Activated naive CD4-positive, alpha-beta T cell (primary cell): ENCODE results near the gene ANKRD23.

Source experiments
- DNase-seq, 4 experiments: peaks; one replicate each; lab custom pipeline; 2025; lab: John Stamatoyannopoulos, UW

The ANKRD23 gene

DNA sequence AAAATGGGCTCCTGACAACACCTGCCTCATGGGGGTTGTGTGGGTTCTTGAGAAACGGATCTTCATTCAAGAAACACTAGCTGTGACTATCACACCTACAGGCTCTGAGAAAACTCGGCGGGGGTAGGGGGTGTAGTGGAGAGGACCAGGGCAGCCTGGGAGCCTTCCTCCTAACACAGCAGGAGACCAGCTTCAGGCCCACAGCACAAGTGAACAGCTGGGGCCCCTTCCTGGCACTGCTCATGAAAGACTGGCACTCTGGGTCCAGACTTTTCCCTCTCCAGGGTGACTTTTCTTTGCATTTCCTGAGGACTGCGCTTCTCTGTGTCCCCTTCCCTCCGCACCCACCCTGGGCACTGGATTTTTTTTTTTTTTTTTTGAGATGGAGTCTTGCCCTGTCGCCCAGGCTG lies 33.2 kb upstream of the ANKRD23 start:
- DNase-seq = no peak

DNA sequence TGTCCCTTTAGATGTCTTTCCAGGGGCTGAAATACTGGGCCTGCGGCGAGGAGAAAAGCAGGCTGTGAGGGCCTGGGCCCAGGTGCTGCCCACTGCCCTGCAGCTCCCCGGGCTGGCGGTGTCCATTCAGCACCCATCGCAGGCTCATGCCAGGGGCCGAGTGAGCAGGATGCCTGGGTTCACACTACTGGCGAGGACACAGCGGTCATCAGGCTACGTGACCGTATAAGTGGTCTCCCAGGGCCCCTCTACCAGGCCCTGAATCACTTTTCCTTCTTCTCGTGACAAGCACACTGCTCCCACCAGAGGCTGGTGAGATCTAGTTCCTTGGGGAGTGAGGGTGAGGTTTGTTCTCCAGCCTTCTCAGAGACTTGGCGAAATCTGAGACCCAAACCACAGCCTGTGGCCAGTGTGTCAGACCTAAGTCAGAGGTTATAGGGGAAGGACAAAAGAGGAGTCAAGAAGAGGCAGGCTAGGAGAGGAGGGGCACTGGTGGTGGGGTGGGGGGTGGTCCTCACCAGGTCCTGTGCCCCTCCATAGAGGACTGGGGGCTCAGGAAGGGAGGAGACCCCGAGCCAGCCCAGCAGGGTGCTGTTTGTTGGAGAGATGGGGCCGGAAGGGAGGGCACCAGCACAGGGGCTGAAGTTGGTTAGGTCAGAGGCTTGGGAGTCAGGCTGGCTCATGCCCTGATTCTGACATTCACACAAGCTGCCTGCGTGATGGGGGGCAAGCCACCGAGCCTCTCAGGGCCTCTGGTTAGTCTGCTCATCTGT lies 32.6 kb upstream of the ANKRD23 start:
- no peak for DNase-seq

DNA sequence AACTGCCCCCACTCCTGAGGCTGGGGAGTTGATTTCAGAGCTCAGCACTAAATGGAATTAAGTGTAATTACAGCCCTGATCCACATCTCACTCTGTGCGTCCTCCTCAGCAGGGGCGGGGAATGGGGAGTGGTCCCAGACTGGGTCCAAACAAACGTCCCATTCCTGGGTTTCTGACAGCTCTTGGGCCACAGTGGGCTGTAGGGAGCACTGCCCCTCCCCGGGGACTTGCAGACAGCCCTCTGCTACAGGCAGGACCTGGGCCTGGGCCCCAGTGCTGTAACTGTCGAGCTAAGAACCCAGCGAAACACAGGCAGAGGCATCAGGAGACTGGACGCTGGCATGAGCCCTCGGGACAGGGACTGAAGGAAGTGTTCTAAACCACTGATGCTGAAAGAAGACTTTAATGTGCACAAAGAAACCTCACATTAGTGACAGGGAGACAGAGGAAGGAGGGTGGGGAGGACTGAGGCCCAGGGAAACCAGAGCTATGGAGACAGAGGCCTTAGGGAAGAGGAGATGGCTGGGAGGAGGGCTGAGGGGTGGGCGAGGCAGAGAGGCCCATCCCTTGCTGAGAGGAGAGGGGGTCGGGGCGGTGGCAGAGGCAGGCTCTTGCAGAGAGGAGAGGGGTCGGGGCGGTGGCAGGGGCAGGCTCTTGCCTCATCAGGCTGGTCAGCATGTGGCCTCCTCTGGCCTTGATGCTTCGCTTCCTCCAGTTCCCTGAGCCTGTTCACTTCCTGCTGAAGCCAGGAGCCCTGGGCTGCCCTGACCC lies 31.9 kb upstream of the ANKRD23 start:
- no peak for DNase-seq

DNA sequence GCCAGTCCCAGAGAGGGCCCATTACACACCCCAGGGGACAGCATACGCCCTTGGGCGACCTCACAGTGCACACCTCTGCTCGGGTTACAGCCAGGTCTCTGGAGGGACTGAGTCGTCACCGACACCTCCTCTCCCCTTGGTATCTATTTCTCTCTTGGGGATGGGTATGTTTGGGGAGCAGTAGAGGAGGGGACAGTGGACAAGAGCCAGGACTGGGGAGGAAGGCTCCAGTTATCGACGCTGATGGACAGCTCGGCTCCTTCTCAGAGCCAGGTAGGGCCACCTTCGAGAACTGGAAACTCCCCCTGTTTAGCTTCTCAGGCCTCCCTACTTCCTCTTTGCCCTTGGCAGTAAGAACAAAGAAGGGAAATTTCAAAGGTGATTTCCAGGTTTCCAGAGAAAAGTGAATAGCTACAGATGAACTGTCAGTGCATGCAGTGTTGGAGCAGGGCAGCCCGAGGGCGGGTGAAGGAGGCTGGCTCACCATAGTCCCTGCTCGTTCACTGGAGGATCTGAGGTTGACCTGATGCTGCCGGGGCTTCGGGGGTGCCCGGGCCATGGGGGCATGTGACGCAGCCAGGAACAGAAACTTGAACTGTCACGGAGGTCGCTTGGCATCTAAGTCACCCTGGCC lies 30.5 kb upstream of the ANKRD23 start:
- DNase-seq = no peak

DNA sequence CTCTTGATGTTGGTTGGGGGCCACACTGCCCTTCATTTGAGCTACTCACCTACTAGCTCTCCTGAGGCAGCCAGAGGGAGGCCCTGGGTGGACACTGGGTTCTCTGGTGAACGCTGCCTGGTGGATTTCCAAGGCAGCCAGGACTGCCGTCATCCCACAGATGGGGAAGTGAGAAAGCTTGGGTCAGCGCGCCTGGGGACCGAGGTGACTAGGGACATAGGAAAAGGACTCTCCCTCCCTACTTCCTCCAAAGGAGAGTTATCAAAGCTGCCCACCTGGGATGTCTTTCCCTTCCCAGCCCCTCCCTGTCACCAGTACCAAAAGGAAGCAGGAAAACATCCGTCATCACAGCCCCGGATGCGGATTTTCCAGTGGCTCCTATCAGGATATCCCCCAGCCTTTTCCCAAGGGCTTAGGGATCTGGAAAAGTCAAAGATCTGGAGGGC lies 29.9 kb upstream of the ANKRD23 start:
- no peak for DNase-seq

DNA sequence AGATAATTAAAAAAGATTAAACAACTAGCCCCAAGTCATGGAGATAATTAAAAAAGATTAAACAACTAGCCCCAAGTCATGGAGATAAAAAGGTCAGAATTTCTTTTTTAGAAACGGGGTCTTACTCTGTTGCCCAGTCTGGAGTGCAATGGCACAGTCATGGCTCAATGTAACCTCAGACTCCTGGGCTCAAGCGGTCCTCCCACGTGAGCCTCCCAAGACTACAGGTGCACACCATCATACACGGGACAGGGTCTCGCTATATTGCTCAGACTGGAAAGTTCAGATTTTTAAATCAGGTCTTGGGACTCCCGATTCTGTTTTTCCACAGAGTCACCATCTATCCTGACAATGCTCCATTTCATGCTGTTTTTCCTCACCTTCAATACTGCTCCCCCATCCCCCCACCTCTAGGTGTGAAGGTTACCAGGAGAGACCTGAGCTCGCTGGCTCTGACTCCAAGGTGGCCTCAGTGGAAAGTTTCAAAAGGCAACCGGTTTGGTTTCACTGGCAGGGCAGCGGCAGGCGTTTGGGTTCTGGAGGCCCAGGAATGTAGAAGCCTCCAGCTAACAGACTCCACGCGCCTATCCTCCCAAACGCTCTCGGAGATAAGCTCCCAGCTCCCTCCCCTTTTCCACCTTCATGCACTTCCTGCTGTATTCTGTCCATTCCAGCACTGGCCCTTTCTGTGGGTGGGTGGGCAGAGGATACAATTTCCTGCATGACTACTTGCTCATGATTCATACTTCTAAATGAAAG lies 28.9 kb upstream of the ANKRD23 start:
- DNase-seq = no peak

DNA sequence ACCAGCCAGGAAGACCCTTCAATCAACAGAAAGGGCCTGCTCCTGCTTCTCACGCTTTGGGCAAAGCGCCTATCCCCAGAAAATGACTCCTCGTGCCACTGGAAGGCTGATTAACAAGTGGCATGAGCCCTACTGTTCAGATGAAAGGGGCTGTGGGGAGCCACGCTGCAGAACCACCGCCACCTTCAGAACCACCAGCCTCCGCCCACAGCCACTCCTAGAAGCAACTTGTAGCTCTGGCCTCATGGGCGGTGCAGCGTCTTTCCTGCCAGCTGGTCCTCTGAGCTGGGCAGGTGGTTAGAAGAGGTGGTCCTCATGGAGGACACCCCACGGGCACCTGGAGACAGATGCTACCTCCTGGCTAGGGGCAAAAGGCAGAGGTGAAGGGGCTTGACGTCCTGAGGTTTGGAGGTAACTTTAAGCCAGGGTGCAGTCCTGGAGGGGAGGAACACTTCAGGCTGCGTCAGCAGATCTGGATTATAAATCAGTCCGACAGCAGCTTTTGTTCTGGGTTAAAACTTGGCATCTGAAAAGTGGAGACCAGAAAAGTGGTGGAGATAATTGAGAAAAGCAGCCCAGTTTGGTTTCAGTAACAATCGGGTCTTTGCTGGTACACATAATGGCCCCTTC lies 26.9 kb upstream of the ANKRD23 start:
- peak in 1 of 4 experiments; percentile 55 for DNase-seq

DNA sequence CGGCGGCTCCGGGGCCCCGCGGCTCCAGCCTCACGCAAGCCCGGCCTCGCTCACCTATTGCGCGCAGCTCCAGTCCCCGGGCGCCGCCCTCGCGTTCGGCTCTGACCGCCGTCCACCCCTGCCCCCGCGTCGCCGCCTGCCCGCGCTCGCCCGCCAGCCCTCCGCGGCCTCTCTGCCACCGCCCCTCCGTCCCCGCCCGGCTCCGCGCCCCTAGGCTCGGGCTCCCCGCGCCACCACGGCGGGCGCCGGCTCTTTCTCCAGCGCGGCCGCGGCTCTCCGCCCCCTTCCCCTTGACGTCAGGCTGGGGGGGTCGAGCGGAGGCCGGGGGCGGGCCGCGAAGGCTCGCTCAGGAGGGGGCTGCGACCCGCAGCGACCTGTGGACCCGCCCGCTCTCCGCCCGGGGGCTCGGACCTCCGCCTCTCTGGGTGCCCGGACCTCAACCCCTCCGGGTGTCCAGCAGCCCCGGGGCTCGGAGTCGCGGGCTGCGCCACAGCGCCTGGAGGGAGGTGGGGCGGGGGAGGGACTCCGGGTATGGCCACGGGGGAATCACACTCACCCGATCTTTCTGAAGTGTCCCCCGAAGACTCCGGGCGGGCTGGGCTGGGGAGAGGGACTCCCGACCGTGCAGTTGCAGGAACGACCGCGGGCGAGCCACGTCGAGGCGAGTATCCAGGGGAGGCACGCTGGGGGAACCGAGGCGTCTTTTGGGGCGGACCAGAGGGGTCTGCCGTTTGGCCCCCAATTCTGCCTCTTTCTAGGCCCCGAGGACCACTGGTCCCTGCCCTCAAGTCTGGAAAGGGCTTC lies 26.2 kb upstream of the ANKRD23 start, which contains the start of gene SEMA4C:
Gene SEMA4C (minus strand): TSS at position 259 of the 804 bp plus-strand sequence. CDS start 2,194 bp downstream, outside the sequence.
- peak in 2 of 4 experiments; percentile 31 to 61 for DNase-seq

DNA sequence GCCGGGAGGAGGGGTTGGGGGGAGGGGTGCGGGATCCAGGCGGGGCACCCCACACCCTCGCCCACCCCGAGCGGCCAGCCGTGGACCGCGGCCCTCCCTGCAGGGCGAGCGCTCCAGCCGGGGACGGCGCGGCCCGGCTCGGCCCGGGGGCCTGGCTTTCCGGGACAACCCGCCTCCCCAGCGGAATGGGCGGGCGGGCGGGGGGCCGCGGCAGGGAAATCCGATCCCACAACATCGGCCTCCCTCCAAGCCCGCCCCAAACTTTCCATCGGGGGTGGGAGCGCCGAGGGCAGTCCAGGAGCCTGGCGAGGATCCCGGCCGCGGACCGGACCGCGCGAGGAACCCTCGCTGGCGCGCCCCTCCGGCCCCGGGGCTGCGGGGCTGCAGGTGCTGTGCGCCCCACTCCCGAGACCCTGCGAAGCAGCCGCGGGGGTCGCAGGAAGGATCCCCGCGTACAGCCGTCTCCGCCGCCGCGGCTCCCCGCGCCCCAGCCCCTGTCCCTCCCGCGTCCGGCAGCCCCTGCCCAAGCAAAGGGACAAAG lies 25.5 kb upstream of the ANKRD23 start:
- DNase-seq = no peak

DNA sequence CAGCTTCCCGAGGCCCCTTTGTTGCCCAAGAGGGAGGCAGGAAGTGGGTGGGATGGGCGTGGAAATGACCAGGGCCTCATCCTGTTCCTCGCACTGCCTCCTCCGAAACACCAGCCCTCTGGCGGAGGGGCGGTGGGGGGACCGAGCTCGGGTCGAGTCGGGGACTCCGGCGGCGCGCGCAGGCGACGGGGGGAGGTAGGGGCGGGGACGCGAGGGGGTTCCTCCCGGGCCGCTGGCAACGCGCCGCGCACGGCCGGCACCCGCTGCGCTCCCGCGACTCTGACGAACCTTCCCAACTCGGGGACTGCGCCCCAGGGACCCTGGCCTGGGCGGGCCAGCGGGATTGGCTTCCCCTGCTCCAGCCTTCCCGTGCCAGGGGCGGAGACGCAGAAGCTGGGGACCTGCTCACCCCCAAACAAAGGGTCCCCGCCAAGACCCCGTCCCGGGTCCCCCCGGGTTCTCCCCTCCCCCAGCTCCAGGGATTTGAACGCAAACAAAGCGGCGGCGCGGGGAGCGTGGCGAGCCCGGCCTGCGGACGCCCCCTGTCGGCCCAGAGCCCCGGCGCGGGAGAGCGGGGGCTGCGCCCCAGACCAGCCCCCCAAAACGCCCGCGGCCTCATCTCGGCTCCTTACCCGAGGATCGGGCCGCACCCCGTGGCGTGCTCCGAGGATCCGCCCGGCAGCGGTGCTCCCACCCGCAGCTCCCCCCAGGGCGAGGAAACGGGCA lies 24.9 kb upstream of the ANKRD23 start:
- peak in 2 of 4 experiments; percentile 33 to 53 for DNase-seq

DNA sequence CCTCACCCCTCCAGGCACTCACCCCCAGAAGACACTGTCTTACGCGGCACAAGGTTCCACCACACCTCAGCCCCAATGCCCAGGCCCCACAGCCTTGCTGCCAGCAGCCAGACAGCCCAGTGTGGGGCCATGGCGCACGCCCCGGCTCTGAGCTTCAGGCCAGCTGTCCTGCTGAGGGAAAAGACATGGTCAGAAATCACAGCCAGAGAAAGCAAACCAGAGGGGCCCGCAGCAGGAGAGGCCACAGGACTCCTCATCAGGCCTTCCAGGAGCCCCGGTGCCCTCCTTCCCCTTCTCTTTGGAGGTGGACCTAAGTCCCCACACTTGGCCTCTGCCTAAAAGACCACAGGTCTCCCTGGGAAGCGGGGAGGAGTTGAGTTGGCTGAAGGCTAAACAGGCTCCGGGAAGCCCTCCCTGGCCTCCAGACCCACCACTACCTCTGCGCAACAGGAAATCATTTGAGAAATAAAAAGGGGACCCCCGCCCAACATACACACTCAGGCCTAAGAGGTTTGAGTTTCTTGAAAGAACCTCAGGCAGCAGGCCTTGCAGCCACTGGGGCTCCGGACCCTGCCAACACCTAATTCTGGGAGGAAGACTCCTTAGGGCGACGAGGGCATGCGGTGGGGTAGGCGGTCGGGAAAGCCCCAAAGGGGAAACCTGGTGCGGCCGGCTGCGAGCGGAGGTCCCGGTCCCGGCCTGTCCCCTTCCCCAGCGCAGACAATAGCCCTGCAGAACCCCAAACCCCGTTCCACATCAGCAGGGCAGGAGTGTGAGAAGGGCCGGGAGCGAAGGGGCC lies 24.1 kb upstream of the ANKRD23 start:
- peak in 1 of 4 experiments; percentile 17 for DNase-seq

DNA sequence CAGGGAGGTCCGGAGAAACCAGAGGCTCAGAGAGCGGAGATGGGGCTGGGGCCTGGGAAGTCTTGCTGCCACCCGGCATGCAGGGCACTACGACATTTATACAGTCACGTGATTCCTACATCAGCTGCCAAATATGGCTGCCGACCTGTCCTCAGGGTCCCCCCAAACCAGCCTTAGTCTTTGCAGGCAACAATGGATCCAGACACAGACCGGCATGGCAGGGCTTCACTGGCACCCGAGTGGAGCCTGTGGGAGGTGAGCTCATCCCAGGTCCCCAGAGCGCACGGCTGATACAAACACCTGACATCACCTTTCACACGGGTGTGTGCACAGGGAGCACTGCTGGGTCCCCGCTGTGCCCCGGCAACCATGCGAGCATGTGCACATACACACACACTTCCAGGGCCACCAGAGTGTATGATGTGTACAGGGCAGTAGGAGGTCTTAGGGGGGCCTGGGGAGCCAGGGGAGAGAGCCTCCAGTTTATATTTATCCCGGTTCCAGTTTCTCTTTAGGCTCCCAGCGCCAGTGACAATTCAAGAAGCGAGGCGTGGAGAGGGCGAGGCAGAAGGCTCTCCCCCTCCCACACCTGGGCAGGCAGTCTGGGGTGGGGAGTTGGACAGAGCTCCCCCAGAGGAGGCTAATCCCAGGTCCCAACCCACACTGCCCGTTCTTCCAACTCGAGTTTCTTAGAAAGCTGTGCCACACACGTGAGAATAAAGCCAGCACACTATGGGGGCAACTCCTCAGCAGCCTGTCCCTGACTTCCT lies 23.4 kb upstream of the ANKRD23 start:
- DNase-seq = no peak

DNA sequence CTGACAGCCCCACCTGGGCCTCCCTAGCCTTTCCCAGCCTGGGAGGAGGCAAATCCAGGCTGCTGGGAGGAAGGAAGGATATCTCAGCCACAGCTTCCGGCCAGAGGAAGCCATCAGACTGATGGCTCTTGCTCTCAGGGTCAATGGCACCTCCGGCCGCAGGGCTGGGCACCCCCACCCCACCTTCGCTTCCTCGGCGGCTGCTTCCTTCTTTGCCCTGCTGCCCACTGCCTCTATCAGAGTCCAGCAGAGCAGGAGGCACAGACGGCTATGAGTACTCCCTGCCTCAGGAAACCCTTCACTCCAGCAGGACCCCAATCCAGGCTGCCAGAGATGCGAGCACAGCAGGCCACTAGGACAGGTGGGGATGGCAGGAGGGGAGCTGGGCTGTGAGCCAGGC lies 22.8 kb upstream of the ANKRD23 start:
- DNase-seq = no peak

DNA sequence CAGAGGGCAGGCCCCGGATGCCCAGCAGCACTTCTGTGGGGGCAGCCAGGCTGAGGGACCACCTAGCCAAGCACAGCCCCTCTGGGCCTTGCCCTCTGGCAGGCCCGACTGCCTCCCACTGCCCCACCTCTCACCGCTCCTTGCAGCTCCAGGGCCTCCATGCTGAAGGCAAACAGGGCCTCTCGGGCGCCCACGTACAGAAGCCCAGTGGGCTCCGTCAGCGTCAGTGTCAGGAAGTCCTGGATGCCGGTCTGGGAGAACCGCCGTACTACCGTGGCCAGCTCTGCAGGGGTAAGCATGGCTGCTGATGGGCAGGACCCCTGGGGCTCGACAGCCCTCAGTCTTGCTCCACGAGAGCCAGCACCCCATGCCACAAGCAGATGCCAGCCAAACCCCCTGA lies 22.3 kb upstream of the ANKRD23 start:
- DNase-seq = no peak

DNA sequence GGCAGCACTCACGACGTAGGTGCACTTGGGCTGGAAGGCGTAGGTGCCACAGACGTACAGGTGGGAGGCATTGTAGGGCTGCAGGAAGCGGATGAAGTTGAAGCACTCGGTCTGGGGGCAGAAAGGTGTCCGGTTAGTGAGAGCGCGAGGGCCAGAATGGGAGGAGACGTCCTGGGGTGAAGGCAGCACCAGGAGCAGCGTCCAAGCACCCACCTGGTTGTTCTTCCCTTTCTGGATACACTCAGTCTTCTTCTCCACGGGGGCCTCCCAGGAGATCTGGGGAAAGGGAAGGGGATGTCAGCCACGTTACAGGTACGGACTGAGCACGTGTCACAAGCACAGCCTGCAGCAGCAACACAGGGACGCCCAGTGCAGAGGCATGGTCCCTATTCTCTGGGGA lies 21.8 kb upstream of the ANKRD23 start:
- no peak for DNase-seq

DNA sequence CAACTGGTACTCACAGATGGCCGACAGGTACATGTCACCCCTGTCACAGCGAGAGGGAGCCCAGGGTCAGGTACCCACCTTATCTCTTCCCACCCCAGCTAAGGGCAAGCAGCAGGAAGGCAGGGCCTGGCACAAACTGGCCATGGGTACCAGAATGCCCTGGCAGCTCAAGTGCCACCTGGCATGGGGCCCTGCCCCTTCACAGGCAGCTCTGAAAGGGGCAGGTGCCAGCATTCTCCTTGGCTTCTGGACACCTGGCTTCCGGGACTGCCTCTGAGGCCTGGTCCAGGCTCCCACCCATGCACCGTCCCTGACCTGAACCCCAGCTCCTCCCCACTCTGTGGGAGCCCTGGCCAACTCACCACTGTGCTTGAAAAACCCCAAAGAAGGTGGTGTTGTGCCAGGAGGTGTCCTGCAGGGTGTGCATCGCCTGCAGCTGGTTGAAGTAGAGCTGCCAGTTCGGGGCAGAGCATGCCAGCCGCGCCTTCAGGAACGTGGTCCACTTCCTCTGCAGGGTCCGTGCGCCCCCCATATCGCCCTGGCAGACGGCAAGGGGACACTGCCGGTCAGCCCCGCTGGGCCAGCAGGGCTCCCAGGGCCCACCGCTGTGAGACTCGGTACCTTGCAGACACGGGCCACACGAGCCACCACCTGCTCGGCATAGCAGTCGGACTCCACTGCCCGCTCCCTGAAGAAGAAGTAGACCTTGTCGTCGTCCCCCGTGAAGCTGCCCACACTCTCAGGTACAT lies 20.7 kb upstream of the ANKRD23 start:
- DNase-seq = no peak
